ENCODE results near the gene DLGAP4. TPM values are rescaled to one million over a fixed set of nuclear protein-coding genes. Genes with fewer than 3 reads are reported as not detected.

DLGAP4 gene
- total RNA-seq, 1 experiment from 2014 or later = 17.2 TPM

GRCh38 chr20:36273414-36274180 lies 32.5 kb upstream of the DLGAP4 start:
- peak; percentile 37 for DNase-seq (ENCODE audit: low read depth)

GRCh38 chr20:36274181-36274841 lies 31.8 kb upstream of the DLGAP4 start:
- DNase-seq (ENCODE audit: low read depth) = no peak

GRCh38 chr20:36275011-36275410 lies 31.1 kb upstream of the DLGAP4 start:
- no peak for DNase-seq (ENCODE audit: low read depth)

GRCh38 chr20:36275441-36276189 lies 30.5 kb upstream of the DLGAP4 start:
- DNase-seq (ENCODE audit: low read depth) = no peak

GRCh38 chr20:36277546-36277945 lies 28.6 kb upstream of the DLGAP4 start:
- no peak for DNase-seq (ENCODE audit: low read depth)

- DNase-seq (ENCODE audit: low read depth) = no peak
Observed at GRCh38 chr20:36279362-36279761, 26.8 kb upstream of the DLGAP4 start.

- no peak for DNase-seq (ENCODE audit: low read depth)
Observed at GRCh38 chr20:36279776-36280175, 26.4 kb upstream of the DLGAP4 start.

GRCh38 chr20:36281785-36282380 lies 24.3 kb upstream of the DLGAP4 start:
- DNase-seq (ENCODE audit: low read depth) = no peak

- no peak for DNase-seq (ENCODE audit: low read depth)
Observed at GRCh38 chr20:36284751-36285150, 21.4 kb upstream of the DLGAP4 start.

- DNase-seq (ENCODE audit: low read depth) = no peak
Observed at GRCh38 chr20:36285746-36286447, 20.2 kb upstream of the DLGAP4 start.

GRCh38 chr20:36297656-36298055 lies 8.5 kb upstream of the DLGAP4 start:
- no peak for DNase-seq (ENCODE audit: low read depth)

GRCh38 chr20:36298061-36298460 lies 8.1 kb upstream of the DLGAP4 start:
- no peak for DNase-seq (ENCODE audit: low read depth)

GRCh38 chr20:36298795-36299339 lies 7.3 kb upstream of the DLGAP4 start:
- DNase-seq (ENCODE audit: low read depth) = no peak

GRCh38 chr20:36299459-36299858 lies 6.7 kb upstream of the DLGAP4 start:
- DNase-seq (ENCODE audit: low read depth) = no peak

- no peak for DNase-seq (ENCODE audit: low read depth)
Observed at GRCh38 chr20:36301359-36302119, 4.6 kb upstream of the DLGAP4 start.

GRCh38 chr20:36303020-36303595 lies 3.0 kb upstream of the DLGAP4 start:
- no peak for DNase-seq (ENCODE audit: low read depth)

GRCh38 chr20:36303831-36304230 lies 2.3 kb upstream of the DLGAP4 start:
- DNase-seq (ENCODE audit: low read depth) = no peak

- no peak for DNase-seq (ENCODE audit: low read depth)
Observed at GRCh38 chr20:36304786-36305495, 1.2 kb upstream of the DLGAP4 start.

GRCh38 chr20:36306553-36307411 lies 643 bp downstream of the DLGAP4 start:
- DNase-seq (ENCODE audit: low read depth) = no peak
